Dermis lymphatic vessel endothelial cell (primary cell): ENCODE measurements around the gene PPP2R2C. TPM values are rescaled to one million over a fixed set of nuclear protein-coding genes. Genes with fewer than 3 reads are reported as not detected.

Experiments used
- total RNA-seq: library from RNA; depleted of rRNA; stranded (reverse); fragments of >200 nt; gene quantifications from 2 replicates; pipeline ENCODE4 v1.2.1, GENCODE V29; 2014

PPP2R2C gene
- 0.54 and 0.86 TPM in 2 replicates for total RNA-seq

GRCh38 chr4:6472387-6473263 is at the start of gene PPP2R2C:
PPP2R2C (minus strand) TSS chr4:6472614; CDS start chr4:6472229, 385 bp downstream.

Other genes with a start within 250 kb of the PPP2R2C start
- gene WFS1, start 202.8 kb downstream of the PPP2R2C start, total RNA-seq = 62.2 and 79.8 TPM in 2 replicates
- gene MAN2B2, start 102.6 kb upstream of the PPP2R2C start, total RNA-seq = 10.0 and 10.7 TPM in 2 replicates
- 103 and 113 TPM in 2 replicates for gene MRFAP1, start 168.1 kb upstream of the PPP2R2C start, total RNA-seq
- gene S100P, start 221.3 kb upstream of the PPP2R2C start, total RNA-seq = 0.54 TPM in 1 of 2 replicates, not detected in the other
- gene MRFAP1L1, start 237.3 kb upstream of the PPP2R2C start, total RNA-seq = 45.3 and 54.5 TPM in 2 replicates
- gene BLOC1S4, start 243.6 kb upstream of the PPP2R2C start, total RNA-seq = 10.0 and 10.3 TPM in 2 replicates